GM19099 (cell line): ENCODE data around the gene NINJ2.

Experiments used
- POLR2A ChIP-seq: IDR thresholded peaks from 3 replicates; pipeline ENCODE4 v1.6.1; 2011; ENCODE audit warnings: low read depth; ENCODE audit not compliant: insufficient read length; ENCODE audit errors: extremely low read depth

NINJ2 gene

GRCh38 chr12:636632-637031 lies 26.6 kb downstream of the NINJ2 start:
- no peak for TF ChIP-seq POLR2A

GRCh38 chr12:633731-634130 lies 29.5 kb downstream of the NINJ2 start:
- TF ChIP-seq POLR2A, result no peak

GRCh38 chr12:632102-632696 lies 31.0 kb downstream of the NINJ2 start:
- no peak for TF ChIP-seq POLR2A

GRCh38 chr12:630656-631632 lies 32.3 kb downstream of the NINJ2 start:
- peak; percentile 80 for TF ChIP-seq POLR2A

GRCh38 chr12:627863-628741 lies 35.1 kb downstream of the NINJ2 start:
- no peak for TF ChIP-seq POLR2A

- TF ChIP-seq POLR2A, result no peak
Observed at GRCh38 chr12:627285-627684, 36.0 kb downstream of the NINJ2 start.

GRCh38 chr12:625998-626397 lies 37.2 kb downstream of the NINJ2 start:
- no peak for TF ChIP-seq POLR2A

- TF ChIP-seq POLR2A, result no peak
Observed at GRCh38 chr12:623865-624372, 39.3 kb downstream of the NINJ2 start.

- TF ChIP-seq POLR2A, result no peak
Observed at GRCh38 chr12:623172-623864, 39.9 kb downstream of the NINJ2 start.

GRCh38 chr12:622416-622815 lies 40.8 kb downstream of the NINJ2 start:
- TF ChIP-seq POLR2A, result no peak

GRCh38 chr12:619346-619745 lies 43.9 kb downstream of the NINJ2 start:
- no peak for TF ChIP-seq POLR2A

GRCh38 chr12:618605-619004 lies 44.6 kb downstream of the NINJ2 start:
- no peak for TF ChIP-seq POLR2A

GRCh38 chr12:617304-617915 lies 45.8 kb downstream of the NINJ2 start:
- no peak for TF ChIP-seq POLR2A

- TF ChIP-seq POLR2A, result no peak
Observed at GRCh38 chr12:615620-616019, 47.6 kb downstream of the NINJ2 start.

GRCh38 chr12:614411-614970 lies 48.8 kb downstream of the NINJ2 start:
- TF ChIP-seq POLR2A, result no peak
